AG04450 (cell line): ENCODE data around the gene ABCD3. TPM values are rescaled to one million over a fixed set of nuclear protein-coding genes. Genes with fewer than 3 reads are reported as not detected.

ENCODE experiments used
- CTCF ChIA-PET: fragments of 300-600, 350-600 bp; formaldehyde crosslinking; extraction: SDS; loops from one replicate; lab custom pipeline; 2022; ENCODE audit warnings: antibody characterized with exemption, inconsistent platforms; lab: Charles Lee
- POLR2A ChIA-PET: fragments of 350-600 bp; formaldehyde crosslinking; extraction: SDS; loops from one replicate; lab custom pipeline; 2021; ENCODE audit warnings: antibody characterized with exemption, inconsistent platforms; lab: Yijun Ruan, JAX
- DNase-seq: peaks from one replicate; pipeline ENCODE4 v3.0.0-alpha.2; 2011; ENCODE audit warnings: low read depth, low spot score
- H3K27ac ChIP-seq: one replicate; pipeline ENCODE4 v1.5.1; 2012; ENCODE audit warnings: low read depth, low read length, control low read depth
- H3K27me3 ChIP-seq: one replicate; pipeline ENCODE4 v1.6.0; 2012; ENCODE audit warnings: low read length; ENCODE audit not compliant: control insufficient read depth, insufficient read depth
- H3K4me3 ChIP-seq: 2 replicates; pipeline ENCODE4 v1.5.1; 2011; ENCODE audit warnings: mild to moderate bottlenecking, low read depth, low read length, control low read depth
- H3K9me3 ChIP-seq: 2 replicates; pipeline ENCODE4 v1.5.1; 2012; ENCODE audit warnings: low read length; ENCODE audit not compliant: control insufficient read depth, insufficient read depth
- CTCF ChIP-seq: IDR thresholded peaks from 2 replicates; pipeline ENCODE4 v1.5.1; 2011; ENCODE audit warnings: low read depth, low read length, control low read depth, inconsistent platforms
- polyA plus RNA-seq: library from polyadenylated mRNA; depleted of rRNA; stranded (reverse); fragments of >200 nt; gene quantifications from 2 replicates; pipeline ENCODE4 v1.2.3, GENCODE V29; 2011

Gene ABCD3
- polyA plus RNA-seq, 1 experiment = 34.0 TPM

DNA sequence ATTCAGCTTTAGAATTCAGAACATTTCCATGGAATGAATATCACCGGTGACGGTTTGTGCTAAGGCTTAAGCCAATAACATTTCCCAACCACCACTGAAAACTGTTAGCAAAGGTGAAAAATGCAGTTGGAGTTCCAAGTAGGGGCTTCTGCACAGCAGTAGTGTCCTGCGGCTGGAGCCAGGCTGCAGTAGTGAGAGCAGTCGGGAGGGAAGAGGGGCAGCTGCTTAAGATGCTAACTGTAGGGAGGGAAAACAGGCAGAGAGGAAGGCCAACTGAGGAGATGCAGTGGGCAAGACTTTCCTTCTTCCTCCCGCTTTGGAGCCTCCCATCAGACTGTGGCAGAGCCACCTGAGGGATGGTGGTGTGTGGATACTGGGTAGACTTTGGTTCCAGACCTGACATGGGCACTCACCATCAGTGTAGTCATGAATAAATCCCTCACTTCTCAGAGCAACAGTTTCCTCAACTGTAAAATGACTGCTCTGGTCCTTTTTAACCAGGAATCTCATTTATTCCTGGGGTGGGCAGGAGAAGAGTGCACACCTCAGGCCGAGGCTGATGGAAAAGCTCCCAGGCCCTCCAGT, 120.1 kb downstream of the ABCD3 start:
- H3K27ac ChIP-seq = no peak overlapping the region
- H3K27me3 ChIP-seq = no peaks in the 10 kb centered on the region
- H3K9me3 ChIP-seq = no peaks in the 10 kb centered on the region; the same call in 1 of the 2 replicates
- POLR2A ChIA-PET = no interaction called here
- DNase-seq = no peak
- peak; percentile 45 for TF ChIP-seq CTCF
- H3K4me3 ChIP-seq = peak overlapping the region; percentile 79
- CTCF ChIA-PET = interaction anchor here (0.5 to 1.5 kb wide), 3 partner anchors 18 to 268 kb away, joined by 3 to 7 read pairs (median 3); no protein-coding TSS in a partner anchor

DNA sequence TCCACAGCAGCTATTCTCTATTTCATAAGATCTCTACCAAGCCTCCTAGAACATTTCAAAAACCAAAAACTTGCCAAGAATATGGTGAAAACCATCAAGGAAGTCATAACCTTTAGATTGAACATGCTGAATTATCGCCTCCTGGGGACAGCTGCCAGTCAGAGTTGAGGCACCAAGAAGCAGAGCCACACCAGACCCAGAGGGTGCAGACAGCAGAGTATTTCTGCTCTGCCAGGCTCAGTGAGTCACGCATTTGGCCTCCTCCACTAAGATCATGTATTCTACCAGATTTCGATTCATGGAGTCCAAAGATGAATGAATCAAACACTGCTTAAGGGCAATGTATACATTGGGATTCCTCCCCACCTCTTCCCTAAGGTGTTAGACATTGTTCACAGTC, 121.3 kb downstream of the ABCD3 start:
- H3K27ac ChIP-seq = no peak overlapping the region
- CTCF ChIA-PET = interaction anchor here (0.9 to 1.8 kb wide), 5 partner anchors 17 to 504 kb away, joined by 3 to 8 read pairs (median 4); no protein-coding TSS in a partner anchor
- no peaks in the 10 kb centered on the region; the same call in 1 of the 2 replicates for H3K9me3 ChIP-seq
- TF ChIP-seq CTCF = no peak
- no peaks in the 10 kb centered on the region for H3K27me3 ChIP-seq
- POLR2A ChIA-PET = interaction anchor here (0.6 to 1.1 kb wide), 6 partner anchors 9 to 188 kb away, joined by 3 to 4 read pairs (median 4); no protein-coding TSS in a partner anchor
- DNase-seq = no peak
- H3K4me3 ChIP-seq = peak overlapping the region; percentile 79

- H3K4me3 ChIP-seq = peak overlapping the region; percentile 79
- DNase-seq = no peak
- H3K27me3 ChIP-seq = no peaks in the 10 kb centered on the region
- CTCF ChIA-PET = interaction anchor here (0.7 to 3.3 kb wide), 8 partner anchors 13 to 503 kb away, joined by 3 to 12 read pairs (median 4); no protein-coding TSS in a partner anchor
- no peaks in the 10 kb centered on the region; the same call in 1 of the 2 replicates for H3K9me3 ChIP-seq
- POLR2A ChIA-PET = interaction anchor here (0.8 to 2.7 kb wide), 12 partner anchors 10 to 243 kb away, joined by 3 to 21 read pairs (median 4); no protein-coding TSS in a partner anchor
- no peak for TF ChIP-seq CTCF
- H3K27ac ChIP-seq = peak overlapping the region; percentile 63
Measured at GRCh38 chr1:94540440-94541245, 122.5 kb downstream of the ABCD3 start.

DNA sequence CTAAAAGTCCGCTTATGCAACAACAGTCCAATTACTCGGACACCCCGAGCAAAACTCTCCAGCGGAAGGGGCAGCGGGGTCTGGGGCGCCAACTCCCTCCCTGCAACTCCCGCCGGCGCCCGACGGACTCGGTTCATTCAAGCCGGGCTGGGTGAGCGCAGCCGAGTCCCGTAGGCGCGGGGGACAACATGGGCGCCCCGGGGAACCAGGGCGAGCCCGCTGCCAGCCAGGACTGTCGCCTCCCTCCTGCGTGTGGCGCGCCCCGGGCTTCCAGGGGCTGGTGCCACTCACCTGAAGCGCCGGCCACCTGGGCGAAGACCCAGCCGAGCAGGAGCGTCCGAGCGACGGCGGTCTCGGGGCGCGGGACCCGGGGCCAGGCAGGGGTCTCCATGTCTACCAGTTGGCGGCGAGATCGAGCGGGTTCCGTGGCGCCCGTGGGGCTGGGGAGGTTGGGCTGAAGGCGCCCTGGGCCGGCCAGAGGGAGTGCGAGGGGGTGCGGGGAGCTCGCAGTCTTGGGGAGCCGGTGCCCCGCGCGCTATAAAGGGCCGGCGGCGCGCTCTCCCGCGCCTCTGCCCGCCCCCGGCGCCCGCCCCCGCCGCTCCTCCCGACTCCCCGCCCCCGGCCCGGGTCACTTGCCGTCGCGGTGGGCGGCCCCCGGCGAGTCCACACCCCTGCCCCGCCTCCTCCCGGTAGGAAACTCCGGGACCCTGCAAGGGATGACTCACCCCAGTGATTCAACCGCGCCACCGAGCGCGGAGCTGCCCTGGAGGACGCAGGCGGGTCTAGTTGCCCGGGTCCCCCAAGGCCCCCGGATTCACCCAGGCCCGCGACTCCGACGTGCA, 123.3 kb downstream of the ABCD3 start, which contains the start of gene F3:
Gene F3, minus strand, starts transcription at position 514 of the 842 bp plus-strand sequence. Its CDS starts 123 bp downstream, at position 391.
- Histone ChIP-seq H3K27ac (peak within 1 kb of the TSS; percentile 95), H3K9me3 (no peaks in the 10 kb centered on the region; the same call in 1 of the 2 replicates), H3K27me3 (no peaks in the 10 kb centered on the region), H3K4me3 (peak within 1 kb of the TSS; percentile 79)
- DNase-seq = no peak
- peak; percentile 25; the same call in 1 of the 2 replicates for TF ChIP-seq CTCF
- ChIA-PET POLR2A (interaction anchor here (0.6 to 2.7 kb wide), 41 partner anchors 10 to 262 kb away, joined by 3 to 21 read pairs (median 5); no protein-coding TSS in a partner anchor), CTCF (interaction anchor here (1.0 to 3.3 kb wide), 6 partner anchors 11 to 264 kb away, joined by 3 to 12 read pairs (median 4); no protein-coding TSS in a partner anchor)
